ENCODE measurements around the gene RDH5. TPM values are rescaled to one million over a fixed set of nuclear protein-coding genes. Genes with fewer than 3 reads are reported as not detected.
A peak's percentile ranks its signal among the peaks of the same experiment; 100 is the strongest.

The RDH5 gene
- total RNA-seq, 1 donor from 2014 or later, result 2.3 TPM

DNA sequence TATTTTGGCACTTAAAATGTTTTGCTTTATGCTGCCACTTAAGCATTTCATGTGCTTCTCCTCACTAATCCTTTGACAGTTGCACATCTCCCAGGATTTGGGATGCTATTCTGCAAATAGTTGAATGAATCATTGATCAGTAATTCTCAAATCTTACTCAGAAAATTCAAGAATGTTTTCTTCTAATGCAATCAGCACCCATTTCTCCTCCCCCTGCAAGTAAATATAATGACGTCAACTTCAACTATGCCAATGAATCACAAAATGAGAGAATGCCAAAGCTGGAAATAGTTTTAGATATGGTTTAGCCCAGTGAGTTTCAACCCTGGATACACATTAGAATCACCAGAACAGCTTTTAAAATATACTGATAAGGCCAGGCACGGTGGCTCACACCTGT lies 6.5 kb upstream of the RDH5 start:
- peaks cover 16% of the 10 kb centered on the region for H3K27me3 Mint-ChIP-seq (ENCODE audit: low read depth)
- H3K9me3 Mint-ChIP-seq (ENCODE audit: low read depth), result no peaks in the 10 kb centered on the region
- H3K4me1 Mint-ChIP-seq (ENCODE audit: low read depth), result peaks cover 43% of the 10 kb centered on the region
- no peaks in the 10 kb centered on the region for H3K36me3 Mint-ChIP-seq (ENCODE audit: low read depth)
- no peak for DNase-seq (ENCODE audit: low spot score)
- TF ChIP-seq, protein P1, sequence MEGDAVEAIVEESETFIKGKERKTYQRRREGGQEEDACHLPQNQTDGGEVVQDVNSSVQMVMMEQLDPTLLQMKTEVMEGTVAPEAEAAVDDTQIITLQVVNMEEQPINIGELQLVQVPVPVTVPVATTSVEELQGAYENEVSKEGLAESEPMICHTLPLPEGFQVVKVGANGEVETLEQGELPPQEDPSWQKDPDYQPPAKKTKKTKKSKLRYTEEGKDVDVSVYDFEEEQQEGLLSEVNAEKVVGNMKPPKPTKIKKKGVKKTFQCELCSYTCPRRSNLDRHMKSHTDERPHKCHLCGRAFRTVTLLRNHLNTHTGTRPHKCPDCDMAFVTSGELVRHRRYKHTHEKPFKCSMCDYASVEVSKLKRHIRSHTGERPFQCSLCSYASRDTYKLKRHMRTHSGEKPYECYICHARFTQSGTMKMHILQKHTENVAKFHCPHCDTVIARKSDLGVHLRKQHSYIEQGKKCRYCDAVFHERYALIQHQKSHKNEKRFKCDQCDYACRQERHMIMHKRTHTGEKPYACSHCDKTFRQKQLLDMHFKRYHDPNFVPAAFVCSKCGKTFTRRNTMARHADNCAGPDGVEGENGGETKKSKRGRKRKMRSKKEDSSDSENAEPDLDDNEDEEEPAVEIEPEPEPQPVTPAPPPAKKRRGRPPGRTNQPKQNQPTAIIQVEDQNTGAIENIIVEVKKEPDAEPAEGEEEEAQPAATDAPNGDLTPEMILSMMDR (IDR thresholded peaks at IDR 0.05), result no peak
- no peak overlapping the region for H3K27ac Mint-ChIP-seq (ENCODE audit: unreplicated experiment)
- H3K4me3 Mint-ChIP-seq (ENCODE audit: unreplicated experiment), result no peak overlapping the region

DNA sequence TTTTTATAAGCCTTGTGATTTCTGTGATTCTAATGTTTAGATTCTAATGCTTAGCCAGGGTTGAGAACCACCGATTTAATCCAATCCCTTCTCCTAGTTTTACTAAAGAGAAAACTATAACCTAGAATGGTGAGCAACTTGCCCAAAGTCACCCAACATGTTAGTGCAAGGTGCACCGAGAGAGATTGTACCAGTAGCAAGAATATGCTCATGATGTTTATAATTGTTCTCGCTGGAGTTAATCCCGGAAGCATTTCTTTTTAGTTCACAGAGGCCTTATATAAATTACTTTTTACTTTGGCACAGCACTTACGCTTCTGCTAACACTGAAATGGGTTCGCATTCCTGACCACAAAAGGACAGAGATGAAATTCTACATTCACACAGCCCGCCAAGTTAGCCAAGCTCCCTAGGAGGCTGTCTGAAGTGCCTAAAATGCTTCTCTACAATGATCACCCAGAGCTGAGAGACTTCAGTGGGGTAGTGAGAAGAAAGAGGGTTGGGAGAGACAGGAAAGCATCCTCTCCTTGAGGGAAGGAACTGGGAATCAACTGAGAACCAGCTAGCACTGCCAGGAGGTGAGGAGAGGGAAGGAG lies 4.9 kb upstream of the RDH5 start:
- TF ChIP-seq, protein P1 (IDR thresholded peaks at IDR 0.05), result no peak
- no peak for DNase-seq (ENCODE audit: low spot score)
- H3K27me3 Mint-ChIP-seq (ENCODE audit: low read depth), result peaks cover 5% of the 10 kb centered on the region
- peak overlapping the region; percentile 92 for H3K27ac Mint-ChIP-seq (ENCODE audit: unreplicated experiment)
- no peaks in the 10 kb centered on the region for H3K9me3 Mint-ChIP-seq (ENCODE audit: low read depth)
- H3K4me3 Mint-ChIP-seq (ENCODE audit: unreplicated experiment), result peak overlapping the region; percentile 83
- H3K36me3 Mint-ChIP-seq (ENCODE audit: low read depth), result no peaks in the 10 kb centered on the region
- peaks cover 50% of the 10 kb centered on the region for H3K4me1 Mint-ChIP-seq (ENCODE audit: low read depth)

DNA sequence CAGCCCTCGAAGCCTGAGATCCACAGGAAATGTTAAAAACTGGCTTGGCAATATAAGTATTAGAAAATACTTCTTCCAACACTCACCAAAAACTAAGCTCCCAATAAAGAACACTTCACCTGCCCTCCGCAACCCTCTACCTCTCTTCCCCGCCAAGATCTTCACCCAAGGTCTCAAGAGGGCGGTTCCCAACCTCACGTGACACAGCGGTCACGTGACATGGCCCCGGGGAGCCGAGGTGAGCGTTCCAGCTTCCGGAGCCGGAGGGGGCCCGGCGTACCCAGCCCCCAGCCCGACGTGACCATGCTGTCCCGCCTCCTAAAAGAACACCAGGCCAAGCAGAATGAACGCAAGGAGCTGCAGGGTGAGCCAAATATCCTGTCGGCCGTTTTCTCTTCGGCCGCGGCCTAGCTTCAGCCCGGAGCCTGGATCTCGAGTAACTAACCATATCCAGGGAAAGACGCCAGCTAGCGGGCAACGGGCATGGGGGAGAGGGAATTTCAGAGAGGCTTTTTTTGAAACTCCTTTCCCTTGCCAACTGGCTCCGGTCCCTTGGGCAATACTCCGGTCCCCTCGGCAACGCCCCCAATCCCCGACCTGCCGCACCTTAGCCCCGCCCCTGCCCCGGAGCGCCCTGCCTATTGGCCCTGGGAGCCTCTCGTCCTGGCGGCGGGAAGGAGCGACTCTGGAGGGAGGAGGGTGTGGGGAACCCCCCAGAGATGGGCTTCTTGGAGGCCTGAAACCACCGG lies 4.2 kb upstream of the RDH5 start, which contains the start of gene BLOC1S1:
BLOC1S1 (plus strand) TSS at position 214 of the 749 bp plus-strand sequence; CDS start at position 220, 6 bp downstream.
- H3K27me3 Mint-ChIP-seq (ENCODE audit: low read depth), result peaks cover 5% of the 10 kb centered on the region
- peak within 1 kb of the TSS; percentile 92 for H3K27ac Mint-ChIP-seq (ENCODE audit: unreplicated experiment)
- peak within 1 kb of the TSS; percentile 83 for H3K4me3 Mint-ChIP-seq (ENCODE audit: unreplicated experiment)
- no peaks in the 10 kb centered on the region for H3K9me3 Mint-ChIP-seq (ENCODE audit: low read depth)
- TF ChIP-seq, protein P1 (IDR thresholded peaks at IDR 0.05), result peak; percentile 30
- no peaks in the 10 kb centered on the region for H3K36me3 Mint-ChIP-seq (ENCODE audit: low read depth)
- H3K4me1 Mint-ChIP-seq (ENCODE audit: low read depth), result peaks cover 57% of the 10 kb centered on the region
- DNase-seq (ENCODE audit: low spot score), result no peak

- Mint-ChIP-seq H3K27ac (ENCODE audit: unreplicated experiment) (peak overlapping the region; percentile 92), H3K9me3 (ENCODE audit: low read depth) (no peaks in the 10 kb centered on the region), H3K27me3 (ENCODE audit: low read depth) (peaks cover 5% of the 10 kb centered on the region), H3K4me3 (ENCODE audit: unreplicated experiment) (peak overlapping the region; percentile 83), H3K4me1 (ENCODE audit: low read depth) (peaks cover 63% of the 10 kb centered on the region), H3K36me3 (ENCODE audit: low read depth) (no peaks in the 10 kb centered on the region)
- TF ChIP-seq, protein P1 (IDR thresholded peaks at IDR 0.05), result no peak
- DNase-seq (ENCODE audit: low spot score), result no peak
These were observed 3.6 kb upstream of the RDH5 start for GRCh38 chr12:55716582-55716957.

GRCh38 chr12:55717011-55718007 lies 2.9 kb upstream of the RDH5 start:
- Mint-ChIP-seq H3K4me1 (ENCODE audit: low read depth) (peaks cover 66% of the 10 kb centered on the region), H3K4me3 (ENCODE audit: unreplicated experiment) (peak overlapping the region; percentile 83), H3K27ac (ENCODE audit: unreplicated experiment) (peak overlapping the region; percentile 92), H3K27me3 (ENCODE audit: low read depth) (peaks cover 2% of the 10 kb centered on the region), H3K36me3 (ENCODE audit: low read depth) (no peaks in the 10 kb centered on the region), H3K9me3 (ENCODE audit: low read depth) (no peaks in the 10 kb centered on the region)
- DNase-seq (ENCODE audit: low spot score), result no peak
- TF ChIP-seq, protein P1 (IDR thresholded peaks at IDR 0.05), result no peak
